ENCODE data around the gene TMEM184B. TPM values are rescaled to one million over a fixed set of nuclear protein-coding genes. Genes with fewer than 3 reads are reported as not detected.

The TMEM184B gene
- total RNA-seq, 1 donor from 2014 or later: 88.0 TPM

DNA sequence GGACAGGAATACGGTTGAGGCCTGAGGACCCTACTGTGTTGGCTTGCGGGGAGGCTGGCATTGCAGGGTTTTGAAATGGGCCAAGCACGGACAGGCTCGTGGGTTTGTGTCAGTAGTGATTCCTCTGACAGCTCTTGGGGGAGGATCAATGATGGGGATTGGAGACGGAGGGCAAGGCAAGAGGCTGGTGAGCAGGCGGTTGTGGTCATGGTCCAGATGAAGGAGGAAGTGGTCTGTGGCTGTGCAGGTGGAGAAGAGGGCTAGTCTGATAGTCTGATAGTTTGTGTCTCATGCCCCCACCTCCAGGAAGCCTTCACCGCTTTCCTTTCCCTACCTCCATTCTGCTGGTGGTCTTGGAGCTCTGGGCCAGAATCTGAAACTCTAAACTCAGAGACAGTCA is 68.0 kb downstream of the TMEM184B start:
- Mint-ChIP-seq H3K9me3 (ENCODE audit: unreplicated experiment) (no peaks in the 10 kb centered on the region), H3K4me1 (ENCODE audit: unreplicated experiment) (peaks cover 37% of the 10 kb centered on the region), H3K27ac (ENCODE audit: unreplicated experiment) (peak overlapping the region; percentile 95), H3K4me3 (ENCODE audit: unreplicated experiment) (peak overlapping the region; percentile 2), H3K27me3 (ENCODE audit: unreplicated experiment) (no peaks in the 10 kb centered on the region), H3K36me3 (ENCODE audit: unreplicated experiment) (no peaks in the 10 kb centered on the region)
- TF ChIP-seq, protein P1, sequence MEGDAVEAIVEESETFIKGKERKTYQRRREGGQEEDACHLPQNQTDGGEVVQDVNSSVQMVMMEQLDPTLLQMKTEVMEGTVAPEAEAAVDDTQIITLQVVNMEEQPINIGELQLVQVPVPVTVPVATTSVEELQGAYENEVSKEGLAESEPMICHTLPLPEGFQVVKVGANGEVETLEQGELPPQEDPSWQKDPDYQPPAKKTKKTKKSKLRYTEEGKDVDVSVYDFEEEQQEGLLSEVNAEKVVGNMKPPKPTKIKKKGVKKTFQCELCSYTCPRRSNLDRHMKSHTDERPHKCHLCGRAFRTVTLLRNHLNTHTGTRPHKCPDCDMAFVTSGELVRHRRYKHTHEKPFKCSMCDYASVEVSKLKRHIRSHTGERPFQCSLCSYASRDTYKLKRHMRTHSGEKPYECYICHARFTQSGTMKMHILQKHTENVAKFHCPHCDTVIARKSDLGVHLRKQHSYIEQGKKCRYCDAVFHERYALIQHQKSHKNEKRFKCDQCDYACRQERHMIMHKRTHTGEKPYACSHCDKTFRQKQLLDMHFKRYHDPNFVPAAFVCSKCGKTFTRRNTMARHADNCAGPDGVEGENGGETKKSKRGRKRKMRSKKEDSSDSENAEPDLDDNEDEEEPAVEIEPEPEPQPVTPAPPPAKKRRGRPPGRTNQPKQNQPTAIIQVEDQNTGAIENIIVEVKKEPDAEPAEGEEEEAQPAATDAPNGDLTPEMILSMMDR (IDR thresholded peaks at IDR 0.05): no peak
- DNase-seq (ENCODE audit: extremely low spot score, unreplicated experiment): no peak

DNA sequence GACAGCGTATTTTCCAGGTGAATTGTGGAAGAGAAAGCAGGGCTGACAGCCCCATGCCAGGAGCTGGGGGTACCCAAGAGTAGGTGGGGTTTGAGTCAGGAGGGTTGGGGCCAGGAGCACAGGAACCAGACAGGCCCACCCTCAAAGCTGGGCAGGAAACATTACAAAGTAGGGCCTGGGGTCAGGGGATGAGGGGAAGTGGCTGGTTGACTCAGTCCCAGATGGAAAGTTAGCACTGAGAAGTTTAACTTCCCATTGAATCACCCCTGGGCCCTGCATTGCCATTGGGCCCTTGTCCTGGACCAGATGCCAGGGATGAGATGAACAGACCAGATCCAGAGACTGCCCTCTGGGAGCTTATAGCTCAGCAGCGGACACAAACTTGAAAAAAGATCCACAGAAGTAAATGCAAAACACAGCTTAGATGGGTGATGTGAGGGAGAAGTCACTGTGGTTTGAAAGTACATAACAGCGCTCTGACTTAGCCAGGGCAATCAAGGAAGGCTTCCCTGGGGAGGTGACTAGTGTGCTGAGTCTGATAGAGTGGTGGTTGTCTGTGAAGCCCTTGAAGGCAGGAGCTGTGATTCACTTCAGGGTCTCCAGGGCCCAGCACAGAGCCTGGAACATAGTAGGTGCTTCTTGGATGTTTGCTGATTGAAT is 68.8 kb downstream of the TMEM184B start:
- H3K27ac Mint-ChIP-seq (ENCODE audit: unreplicated experiment): peak overlapping the region; percentile 95
- TF ChIP-seq, protein P1 (IDR thresholded peaks at IDR 0.05): no peak

DNA sequence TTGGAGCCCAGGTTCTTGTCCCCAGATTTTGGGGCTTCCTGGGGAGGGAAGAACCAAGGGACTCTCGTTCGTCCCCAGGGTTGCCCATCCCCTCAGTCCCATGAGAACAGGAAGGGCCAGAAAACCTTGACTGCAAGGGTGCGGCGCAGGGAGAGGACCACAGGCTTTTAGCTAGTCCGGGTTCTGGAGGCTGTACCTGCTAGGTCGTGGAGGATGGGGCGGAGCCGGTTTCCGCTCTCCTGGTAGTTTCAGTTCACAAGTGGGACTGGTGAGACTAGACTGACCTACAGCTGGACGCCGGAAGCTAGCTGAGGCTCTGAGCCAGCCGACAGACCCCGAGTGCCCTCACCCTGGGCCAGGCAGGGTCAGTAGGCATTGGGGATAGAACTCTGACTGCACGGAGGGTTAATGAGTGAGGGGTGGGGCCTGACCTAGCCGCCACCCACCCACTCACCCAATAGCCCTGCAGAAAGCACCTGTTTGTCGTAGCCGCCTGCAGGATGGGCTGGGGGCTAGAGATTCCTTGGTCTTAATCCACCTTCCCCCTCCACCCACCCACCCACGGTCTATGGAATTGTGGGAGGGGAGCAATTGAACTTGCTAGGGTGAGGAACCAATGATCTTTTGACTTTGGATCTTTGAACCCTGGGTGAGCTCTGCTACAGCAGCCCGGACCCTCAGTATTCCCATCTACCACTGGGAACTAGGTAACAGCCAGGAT is 69.6 kb downstream of the TMEM184B start:
- no peaks in the 10 kb centered on the region for H3K36me3 Mint-ChIP-seq (ENCODE audit: unreplicated experiment)
- peak overlapping the region; percentile 85 for H3K4me3 Mint-ChIP-seq (ENCODE audit: unreplicated experiment)
- no peak for DNase-seq (ENCODE audit: extremely low spot score, unreplicated experiment)
- TF ChIP-seq, protein P1 (IDR thresholded peaks at IDR 0.05): no peak
- H3K4me1 Mint-ChIP-seq (ENCODE audit: unreplicated experiment): peaks cover 37% of the 10 kb centered on the region
- peak overlapping the region; percentile 95 for H3K27ac Mint-ChIP-seq (ENCODE audit: unreplicated experiment)
- no peaks in the 10 kb centered on the region for H3K9me3 Mint-ChIP-seq (ENCODE audit: unreplicated experiment)
- no peaks in the 10 kb centered on the region for H3K27me3 Mint-ChIP-seq (ENCODE audit: unreplicated experiment)

More for the DNA sequence above, 68.8 kb downstream of the TMEM184B start:
- Mint-ChIP-seq H3K9me3 (ENCODE audit: unreplicated experiment) (no peaks in the 10 kb centered on the region), H3K4me1 (ENCODE audit: unreplicated experiment) (peaks cover 37% of the 10 kb centered on the region), H3K36me3 (ENCODE audit: unreplicated experiment) (no peaks in the 10 kb centered on the region), H3K4me3 (ENCODE audit: unreplicated experiment) (peak overlapping the region; percentile 85), H3K27me3 (ENCODE audit: unreplicated experiment) (no peaks in the 10 kb centered on the region)
- DNase-seq (ENCODE audit: extremely low spot score, unreplicated experiment): no peak

DNA sequence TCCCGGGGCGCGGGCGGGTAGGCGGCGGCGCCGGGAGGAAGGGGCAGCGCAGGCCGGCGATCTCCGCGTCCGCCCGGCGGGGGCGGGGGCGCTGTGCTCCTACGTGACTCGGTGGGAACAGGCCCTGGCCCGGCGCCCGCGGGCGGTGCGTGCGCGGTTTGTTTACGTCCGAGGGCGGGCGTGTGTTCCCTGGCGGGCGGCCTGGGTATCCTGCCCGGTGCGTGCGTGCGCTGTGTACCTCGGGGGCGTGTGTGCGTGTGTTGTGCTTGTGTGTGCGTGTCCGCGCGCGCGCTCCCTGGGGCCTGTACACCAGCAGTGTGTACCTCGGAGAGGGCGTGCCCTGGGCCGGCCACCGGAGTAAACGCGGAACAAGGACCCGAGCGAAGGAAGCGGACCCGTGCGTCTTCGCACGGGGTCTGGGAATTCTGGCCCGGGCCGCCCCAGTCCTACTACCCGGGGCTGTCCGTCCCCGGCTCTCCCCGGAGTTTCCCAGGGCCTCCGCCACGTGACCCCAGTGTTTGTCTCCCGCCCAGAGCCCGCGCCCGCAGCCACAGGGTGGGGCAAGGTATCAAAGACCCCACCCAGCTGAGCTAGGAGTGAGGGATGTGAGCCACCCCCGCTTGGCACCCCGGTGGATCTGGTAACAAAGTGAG is 70.2 kb downstream of the TMEM184B start:
- DNase-seq (ENCODE audit: extremely low spot score, unreplicated experiment): peak; percentile 95
- Mint-ChIP-seq H3K4me1 (ENCODE audit: unreplicated experiment) (peaks cover 37% of the 10 kb centered on the region), H3K9me3 (ENCODE audit: unreplicated experiment) (no peaks in the 10 kb centered on the region), H3K4me3 (ENCODE audit: unreplicated experiment) (peak overlapping the region; percentile 85), H3K27me3 (ENCODE audit: unreplicated experiment) (no peaks in the 10 kb centered on the region), H3K36me3 (ENCODE audit: unreplicated experiment) (no peaks in the 10 kb centered on the region), H3K27ac (ENCODE audit: unreplicated experiment) (peak overlapping the region; percentile 95)
- TF ChIP-seq, protein P1 (IDR thresholded peaks at IDR 0.05): peak; percentile 20

Data from osteocyte (in vitro differentiated cells).